Measurements from ENCODE around the gene TEX9.
A peak's percentile ranks its signal among the peaks of the same experiment; 100 is the strongest.
"Not testable (repeated sequence)": the region's sequence is repeated elsewhere in the genome, so short reads cannot be mapped to it uniquely, and the experiment has no call there.

The TEX9 gene

GRCh38 chr15:56366211-56366610 lies 985 bp downstream of the TEX9 start:
- DNase-seq (ENCODE audit: low spot score) = no peak

DNA sequence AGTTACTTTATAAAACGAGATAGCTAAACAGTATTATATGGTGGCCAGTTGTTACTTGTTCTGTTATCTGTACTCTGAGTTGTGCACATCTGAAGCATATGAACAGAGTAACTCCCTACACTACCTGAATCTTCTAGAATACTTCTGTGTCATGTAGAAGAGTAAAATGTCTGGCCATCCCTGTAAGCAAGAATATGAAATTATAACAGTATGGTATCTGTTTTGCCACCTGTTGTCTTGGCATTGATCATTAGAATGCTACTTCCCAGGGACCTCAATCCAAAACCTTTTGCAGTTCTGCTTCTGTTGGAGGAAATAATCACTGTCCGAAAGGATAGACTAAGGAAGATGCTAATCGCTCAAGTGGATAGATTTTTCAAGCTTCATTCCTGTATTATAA lies 1.9 kb downstream of the TEX9 start:
- no peak for DNase-seq (ENCODE audit: low spot score)

- no peak for DNase-seq (ENCODE audit: low spot score)
Measured at GRCh38 chr15:56369234-56369633, 4.0 kb downstream of the TEX9 start.

DNA sequence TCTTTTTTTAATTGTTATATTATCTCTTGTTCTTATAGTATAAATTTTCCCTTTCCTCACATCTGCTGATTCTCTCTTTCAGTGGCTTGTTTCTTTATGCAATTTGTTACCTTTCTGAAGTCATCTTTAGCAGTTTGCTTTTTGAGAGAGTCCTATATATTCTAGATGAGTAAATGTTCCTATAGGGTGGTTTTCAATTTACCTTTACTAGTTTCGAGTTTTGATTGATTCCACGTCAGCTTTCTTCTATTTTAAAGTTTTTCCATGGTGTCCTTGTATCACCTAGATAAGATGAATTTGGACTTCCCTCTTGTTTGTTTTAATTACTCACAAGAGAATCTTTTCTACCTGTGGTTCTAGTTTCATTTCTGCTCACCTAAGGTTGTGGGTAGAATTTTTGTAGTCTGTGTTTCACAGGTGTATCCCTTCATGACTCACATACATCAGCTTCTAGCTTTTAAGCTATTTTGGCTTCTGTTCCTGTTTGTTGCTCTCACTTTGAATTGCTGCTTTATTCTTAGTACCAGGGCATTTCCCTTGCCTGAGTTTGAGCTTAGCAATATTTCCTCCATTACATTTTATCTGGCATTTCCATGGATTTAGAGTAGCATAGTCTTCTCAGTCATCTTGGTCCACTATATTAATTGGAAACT lies 6.4 kb downstream of the TEX9 start:
- DNase-seq (ENCODE audit: low spot score) = no peak

- not testable (repeated sequence) for DNase-seq (ENCODE audit: low spot score)
Measured at GRCh38 chr15:56374693-56375092, 9.5 kb downstream of the TEX9 start.

GRCh38 chr15:56377822-56378221 lies 12.6 kb downstream of the TEX9 start:
- DNase-seq (ENCODE audit: low spot score) = not testable (repeated sequence)

GRCh38 chr15:56383010-56383409 lies 17.8 kb downstream of the TEX9 start:
- no peak for DNase-seq (ENCODE audit: low spot score)

DNA sequence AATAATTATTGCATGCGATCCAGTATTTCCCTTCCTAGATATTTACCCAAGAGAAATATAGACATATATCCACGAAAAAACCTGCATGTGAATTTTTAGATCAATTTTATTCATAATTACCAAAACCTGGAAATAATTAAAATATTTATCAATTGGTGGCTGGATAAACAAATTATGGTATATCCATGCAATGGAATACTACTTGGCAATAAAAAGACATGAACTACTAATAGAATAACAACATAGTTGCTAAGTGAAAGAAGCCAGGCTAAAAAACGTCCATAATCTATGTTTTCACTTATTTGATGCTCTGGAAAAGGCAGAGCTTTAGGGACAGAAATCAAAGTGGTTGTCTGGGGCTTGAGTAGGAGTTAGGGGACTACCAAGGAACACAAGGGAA lies 20.7 kb downstream of the TEX9 start:
- no peak for DNase-seq (ENCODE audit: low spot score)

GRCh38 chr15:56390739-56391267 lies 25.6 kb downstream of the TEX9 start:
- DNase-seq (ENCODE audit: low spot score) = no peak

DNA sequence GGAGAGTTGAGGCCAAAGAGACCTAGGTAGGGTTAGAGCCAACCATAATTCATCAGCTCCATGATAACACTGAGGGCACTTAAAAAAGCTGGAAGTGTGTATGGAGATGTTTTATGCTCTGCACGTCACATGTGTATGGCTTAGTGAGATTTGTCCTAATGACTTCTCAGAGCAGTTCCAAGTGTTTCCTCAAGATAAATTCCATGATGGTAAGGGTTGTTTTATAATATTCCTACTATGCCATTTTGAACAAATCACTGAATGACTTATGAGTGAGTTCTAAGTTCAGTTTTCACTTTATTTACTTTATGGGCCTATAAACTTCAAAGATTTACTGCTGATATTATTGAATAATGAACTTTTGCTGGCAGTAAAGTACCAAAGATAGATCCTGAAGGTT lies 28.1 kb downstream of the TEX9 start:
- DNase-seq (ENCODE audit: low spot score) = no peak

DNA sequence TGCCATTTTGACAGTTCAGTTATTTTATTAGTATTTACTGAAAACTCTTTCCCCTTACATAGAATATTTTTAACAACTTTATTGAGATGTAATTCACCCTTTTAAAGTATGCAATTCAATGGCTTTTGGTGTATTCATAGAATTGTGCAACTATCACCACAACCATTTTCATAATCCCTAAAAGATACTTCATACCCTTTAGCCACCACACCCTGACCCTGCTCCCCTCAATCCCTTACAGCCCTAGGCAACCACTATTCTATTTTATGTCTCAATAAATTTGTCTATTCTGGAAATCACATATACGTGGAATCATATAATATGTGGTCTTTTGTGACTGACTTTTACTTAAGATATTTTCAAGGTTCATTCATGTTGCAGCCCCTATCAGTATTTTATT lies 29.7 kb downstream of the TEX9 start:
- DNase-seq (ENCODE audit: low spot score) = no peak

DNA sequence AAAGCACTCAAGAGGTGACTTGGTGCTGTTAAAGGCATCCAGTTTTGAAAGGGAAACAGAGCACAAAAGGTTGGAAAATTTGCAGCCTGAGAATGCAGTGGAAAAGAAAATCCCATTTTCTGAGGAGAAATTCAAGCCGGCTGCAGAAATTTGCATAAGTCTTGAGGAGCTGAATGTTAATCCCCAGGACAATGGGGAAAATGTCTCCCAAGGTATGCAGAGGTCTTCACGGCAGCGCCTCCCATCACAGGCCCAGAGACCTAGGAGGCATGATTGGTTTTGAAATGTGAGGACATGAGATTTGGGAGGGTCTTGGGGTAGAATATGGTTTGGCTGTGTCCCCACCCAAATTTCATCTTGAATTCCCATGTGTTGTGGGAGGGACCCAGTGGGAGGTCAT lies 32.1 kb downstream of the TEX9 start:
- not testable (repeated sequence) for DNase-seq (ENCODE audit: low spot score)

GRCh38 chr15:56399209-56399608 lies 34.0 kb downstream of the TEX9 start:
- not testable (repeated sequence) for DNase-seq (ENCODE audit: low spot score)

- DNase-seq (ENCODE audit: low spot score) = no peak
Measured at GRCh38 chr15:56410721-56411120, 45.5 kb downstream of the TEX9 start.

DNA sequence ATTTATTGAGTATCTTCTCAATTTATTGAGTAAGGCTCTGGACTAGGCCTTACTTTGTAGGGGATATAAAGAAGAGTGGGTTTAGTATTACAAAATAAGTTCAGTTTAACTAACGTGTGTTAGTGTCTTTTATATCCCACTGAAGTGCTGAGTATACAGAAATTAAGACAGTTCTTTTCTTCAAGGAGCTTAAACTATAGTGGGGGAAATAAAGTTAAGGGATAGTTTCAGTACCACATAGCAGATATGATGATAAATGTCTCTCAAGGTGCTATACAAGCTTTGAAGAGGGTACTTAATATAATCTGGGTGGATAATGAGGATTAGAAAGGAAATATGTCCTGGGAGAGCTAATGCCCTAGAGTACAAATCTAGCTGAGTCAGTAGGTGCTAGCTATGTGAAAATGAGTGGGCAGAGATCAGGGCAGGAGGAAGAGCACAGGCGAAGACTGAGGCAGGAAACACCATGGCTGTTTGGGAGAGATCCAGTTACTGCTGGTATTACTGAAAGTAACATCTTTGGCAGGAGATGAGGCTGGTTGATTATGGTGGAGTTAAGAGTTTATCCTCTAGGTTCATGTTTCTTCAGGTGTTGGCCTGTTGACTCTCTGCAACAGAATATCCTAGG lies 46.0 kb downstream of the TEX9 start:
- no peak for DNase-seq (ENCODE audit: low spot score)

DNA sequence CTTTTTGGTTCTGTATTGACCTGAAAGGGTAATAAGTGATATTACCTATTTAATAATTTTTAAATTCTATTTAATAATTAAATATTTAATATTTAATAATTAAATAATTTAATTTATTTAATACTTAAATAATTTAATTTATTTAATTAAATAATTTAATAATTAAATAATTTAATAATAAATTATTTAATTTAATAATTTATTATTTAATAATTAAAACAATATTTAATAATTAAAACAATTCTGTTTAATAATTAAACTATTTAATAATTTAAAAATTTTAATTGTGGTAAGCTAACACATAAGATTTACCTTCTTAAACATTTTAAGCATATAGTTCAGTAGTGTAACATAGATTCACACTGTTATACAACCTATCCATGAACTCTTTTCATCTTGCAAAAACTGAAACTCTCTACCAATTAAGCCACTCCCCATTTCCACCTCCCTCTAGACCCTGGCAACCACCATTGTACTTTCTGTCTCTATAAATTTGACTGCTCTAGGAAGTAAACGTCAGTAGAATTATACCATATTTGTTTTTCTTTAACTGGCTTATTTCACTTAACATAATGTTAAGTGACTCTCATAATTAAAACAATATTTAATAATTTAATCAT lies 48.0 kb downstream of the TEX9 start:
- not testable (repeated sequence) for DNase-seq (ENCODE audit: low spot score)

DNA sequence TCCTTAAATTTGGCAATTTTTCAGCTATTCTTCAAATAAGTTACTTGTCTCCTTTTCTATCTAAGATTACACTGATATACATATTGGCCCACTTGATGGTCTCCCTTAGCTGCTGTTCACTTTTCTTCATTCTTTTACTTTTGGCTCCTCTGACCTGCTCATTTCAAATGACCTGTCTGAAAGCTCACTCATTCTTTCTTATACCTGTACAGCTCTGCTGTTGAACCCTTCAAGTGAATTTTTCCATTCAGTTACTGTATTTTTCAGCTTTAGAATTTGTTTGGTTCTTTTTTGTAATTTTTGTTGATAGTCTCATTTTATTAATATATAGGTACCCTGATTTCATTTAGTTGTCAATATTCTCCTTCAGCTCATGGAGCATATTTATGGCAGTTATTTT lies 60.0 kb downstream of the TEX9 start:
- DNase-seq (ENCODE audit: low spot score) = no peak

DNA sequence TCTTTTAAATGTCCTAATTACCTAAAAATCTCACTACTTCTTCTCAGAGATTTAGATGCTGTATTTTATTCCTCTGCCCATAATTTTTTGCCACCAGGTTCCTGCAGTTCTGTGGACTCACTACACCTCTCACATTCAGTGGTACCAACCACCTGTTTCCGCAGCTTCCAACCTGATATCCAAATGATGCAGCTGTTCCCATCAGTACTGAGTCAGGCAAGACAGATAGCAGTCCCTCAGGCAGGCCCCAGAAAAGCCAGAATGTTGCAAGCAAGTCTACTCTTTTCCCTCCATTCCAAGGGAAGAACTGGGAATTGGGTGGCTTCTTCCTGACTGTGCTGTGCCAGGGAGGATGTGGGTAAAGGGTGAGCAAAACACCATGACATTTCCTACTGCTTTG lies 60.8 kb downstream of the TEX9 start:
- DNase-seq (ENCODE audit: low spot score) = no peak

- peak; percentile 46 for DNase-seq (ENCODE audit: low spot score)
Measured at GRCh38 chr15:56428821-56429458, 63.7 kb downstream of the TEX9 start.

GRCh38 chr15:56432304-56432703 lies 67.1 kb downstream of the TEX9 start:
- DNase-seq (ENCODE audit: low spot score) = no peak

DNA sequence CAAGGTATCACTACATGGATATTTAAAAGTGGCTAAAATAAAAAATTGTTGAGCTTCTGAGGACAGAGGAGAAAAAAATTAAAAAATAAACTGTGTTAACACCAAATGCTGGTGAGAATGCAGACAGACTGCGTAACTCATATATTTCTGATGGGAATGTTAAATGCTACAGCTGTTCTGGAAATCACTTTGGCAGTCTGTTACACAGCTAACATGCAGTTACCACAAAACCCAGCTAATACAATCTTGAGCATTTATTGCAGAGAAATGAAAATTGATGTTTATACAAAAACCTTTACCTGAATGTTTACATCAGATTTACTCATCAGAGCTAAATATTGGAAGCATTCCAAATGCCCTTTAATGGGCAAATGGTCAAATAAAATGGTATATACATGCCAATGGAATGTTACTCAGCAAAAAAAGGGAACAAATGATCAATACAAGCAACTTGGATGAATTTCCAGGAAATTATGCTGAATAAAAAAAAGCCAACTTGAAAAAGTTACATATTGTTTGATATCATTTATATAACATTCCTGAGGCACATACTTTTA lies 75.1 kb downstream of the TEX9 start:
- DNase-seq (ENCODE audit: low spot score) = no peak

DNA sequence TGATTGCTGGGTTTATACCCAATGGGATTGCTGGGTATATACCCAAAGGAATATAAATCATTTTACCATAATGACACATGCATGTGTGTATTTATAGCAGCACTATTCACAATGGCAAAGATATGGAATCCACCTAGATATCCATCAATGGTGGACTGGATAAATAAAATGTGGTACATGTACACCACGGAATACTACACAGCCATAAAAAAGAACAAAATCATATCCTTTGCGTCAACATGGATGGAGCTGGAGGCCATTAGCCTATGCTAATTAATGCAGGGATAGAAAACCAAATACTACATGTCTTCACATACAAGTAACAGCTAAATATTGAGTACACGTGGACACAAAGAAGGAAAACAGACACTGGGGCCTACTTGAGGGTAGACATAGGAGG lies 77.1 kb downstream of the TEX9 start:
- no peak for DNase-seq (ENCODE audit: low spot score)

GRCh38 chr15:56445746-56446145 lies 80.5 kb downstream of the TEX9 start:
- DNase-seq (ENCODE audit: low spot score) = no peak
